HEK293 (cell line): ENCODE data around the gene ELN.

Experiments used
- CTCF ChIP-seq: fragments of 450-650 bp; formaldehyde crosslinking; IDR thresholded peaks from 2 replicates; pipeline ENCODE4 v1.5.1; 2016; ENCODE audit warnings: missing biosample characterization, missing genetic modification characterization
- MYNN ChIP-seq: fragments of 450-650 bp; formaldehyde crosslinking; IDR thresholded peaks from 2 replicates; pipeline ENCODE4 v1.5.1; 2016; ENCODE audit warnings: missing biosample characterization, missing genetic modification characterization, borderline replicate concordance
- MZF1 ChIP-seq: fragments of 450-650 bp; formaldehyde crosslinking; IDR thresholded peaks from 2 replicates; pipeline ENCODE4 v1.5.1; 2017; ENCODE audit warnings: missing biosample characterization, missing genetic modification characterization, borderline replicate concordance
- PBX3 ChIP-seq: sonication (generic); formaldehyde crosslinking; IDR thresholded peaks from 2 replicates; pipeline ENCODE4 v1.8.1; 2022; ENCODE audit warnings: mild to moderate bottlenecking, moderate library complexity, missing genetic modification reagents
- ZNF2 ChIP-seq: fragments of 450-650 bp; formaldehyde crosslinking; IDR thresholded peaks from 2 replicates; pipeline ENCODE4 v1.5.1; 2016; ENCODE audit warnings: missing biosample characterization, missing genetic modification characterization
- ZNF24 ChIP-seq: fragments of 450-650 bp; formaldehyde crosslinking; IDR thresholded peaks from 2 replicates; pipeline ENCODE4 v1.5.1; 2016; ENCODE audit warnings: missing biosample characterization, missing genetic modification characterization
- ZNF580 ChIP-seq: fragments of 450-650 bp; formaldehyde crosslinking; IDR thresholded peaks from 2 replicates; pipeline ENCODE4 v1.5.1; 2016; ENCODE audit warnings: missing biosample characterization, missing genetic modification characterization
- ZNF692 ChIP-seq: fragments of 450-650 bp; formaldehyde crosslinking; IDR thresholded peaks from 2 replicates; pipeline ENCODE4 v1.5.1; 2016; ENCODE audit warnings: missing biosample characterization, missing genetic modification characterization
- ZNF843 ChIP-seq: fragments of 450-650 bp; formaldehyde crosslinking; IDR thresholded peaks from 2 replicates; pipeline ENCODE4 v1.5.1; 2016; ENCODE audit warnings: missing biosample characterization, missing genetic modification characterization
- TF ChIP-seq, protein P1 (sequence below): fragments of 450-650 bp; formaldehyde crosslinking; IDR thresholded peaks from 2 replicates; pipeline ENCODE4 v1.5.1; 2016; ENCODE audit warnings: missing biosample characterization, missing genetic modification characterization, low read depth
- TF ChIP-seq, protein P2 (sequence below): fragments of 450-650 bp; formaldehyde crosslinking; IDR thresholded peaks from 2 replicates; pipeline ENCODE4 v1.5.1; 2016; ENCODE audit warnings: missing biosample characterization, missing genetic modification characterization, low read depth

DNA sequence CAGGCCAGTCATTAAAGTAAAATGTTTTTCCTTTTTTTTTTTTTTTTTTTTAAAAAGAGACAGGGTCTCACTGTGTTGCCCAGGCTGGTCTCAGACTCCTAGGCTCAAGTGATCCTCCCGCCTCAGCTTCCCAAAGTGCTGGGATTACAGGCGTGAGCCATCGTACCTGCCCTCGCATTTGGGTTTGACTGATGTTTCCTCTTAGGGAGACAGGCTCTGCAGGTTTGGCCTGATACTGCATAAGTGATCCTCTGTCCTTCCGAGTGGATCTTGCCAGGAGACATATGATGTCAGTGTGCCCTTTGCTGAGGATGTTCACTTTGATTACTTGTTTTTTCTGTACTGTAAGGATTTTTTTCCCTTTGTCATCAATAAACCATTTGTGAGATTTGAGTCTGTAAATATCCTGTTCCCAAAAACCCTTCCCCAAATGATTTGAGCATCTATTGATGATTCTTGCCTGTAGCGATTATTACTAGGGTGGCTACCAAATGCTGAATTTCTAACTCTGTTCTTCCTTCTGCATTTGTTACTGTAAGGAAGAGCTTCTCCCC is 75.3 kb downstream of the ELN start:
- TF ChIP-seq CTCF (no peak), ZNF580 (tag by site-specific recombination) (no peak), ZNF24 (tag by site-specific recombination) (no peak), MYNN (tag by site-specific recombination) (no peak), ZNF692 (tag by site-specific recombination) (no peak), ZNF843 (tag by site-specific recombination) (no peak), MZF1 (tag by site-specific recombination) (no peak), ZNF2 (no peak), PBX3 (no peak)
- TF ChIP-seq, protein P1, sequence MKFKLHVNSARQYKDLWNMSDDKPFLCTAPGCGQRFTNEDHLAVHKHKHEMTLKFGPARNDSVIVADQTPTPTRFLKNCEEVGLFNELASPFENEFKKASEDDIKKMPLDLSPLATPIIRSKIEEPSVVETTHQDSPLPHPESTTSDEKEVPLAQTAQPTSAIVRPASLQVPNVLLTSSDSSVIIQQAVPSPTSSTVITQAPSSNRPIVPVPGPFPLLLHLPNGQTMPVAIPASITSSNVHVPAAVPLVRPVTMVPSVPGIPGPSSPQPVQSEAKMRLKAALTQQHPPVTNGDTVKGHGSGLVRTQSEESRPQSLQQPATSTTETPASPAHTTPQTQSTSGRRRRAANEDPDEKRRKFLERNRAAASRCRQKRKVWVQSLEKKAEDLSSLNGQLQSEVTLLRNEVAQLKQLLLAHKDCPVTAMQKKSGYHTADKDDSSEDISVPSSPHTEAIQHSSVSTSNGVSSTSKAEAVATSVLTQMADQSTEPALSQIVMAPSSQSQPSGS (tag by site-specific recombination) = no peak
- TF ChIP-seq, protein P2, sequence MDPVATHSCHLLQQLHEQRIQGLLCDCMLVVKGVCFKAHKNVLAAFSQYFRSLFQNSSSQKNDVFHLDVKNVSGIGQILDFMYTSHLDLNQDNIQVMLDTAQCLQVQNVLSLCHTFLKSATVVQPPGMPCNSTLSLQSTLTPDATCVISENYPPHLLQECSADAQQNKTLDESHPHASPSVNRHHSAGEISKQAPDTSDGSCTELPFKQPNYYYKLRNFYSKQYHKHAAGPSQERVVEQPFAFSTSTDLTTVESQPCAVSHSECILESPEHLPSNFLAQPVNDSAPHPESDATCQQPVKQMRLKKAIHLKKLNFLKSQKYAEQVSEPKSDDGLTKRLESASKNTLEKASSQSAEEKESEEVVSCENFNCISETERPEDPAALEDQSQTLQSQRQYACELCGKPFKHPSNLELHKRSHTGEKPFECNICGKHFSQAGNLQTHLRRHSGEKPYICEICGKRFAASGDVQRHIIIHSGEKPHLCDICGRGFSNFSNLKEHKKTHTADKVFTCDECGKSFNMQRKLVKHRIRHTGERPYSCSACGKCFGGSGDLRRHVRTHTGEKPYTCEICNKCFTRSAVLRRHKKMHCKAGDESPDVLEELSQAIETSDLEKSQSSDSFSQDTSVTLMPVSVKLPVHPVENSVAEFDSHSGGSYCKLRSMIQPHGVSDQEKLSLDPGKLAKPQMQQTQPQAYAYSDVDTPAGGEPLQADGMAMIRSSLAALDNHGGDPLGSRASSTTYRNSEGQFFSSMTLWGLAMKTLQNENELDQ = no peak
